ENCODE measurements around the gene ADGRB2.
A peak's percentile ranks its signal among the peaks of the same experiment; 100 is the strongest.

Gene ADGRB2

GRCh38 chr1:31683997-31684396 is 80.1 kb downstream of the ADGRB2 start:
- Histone ChIP-seq H3K4me3 (no peak overlapping the region), H3K9me3 (no peaks in the 10 kb centered on the region), H3K36me3 (peaks cover 0 to 88% (median 54%) of the 10 kb centered on the region in 3 donors), H3K4me1 (peaks cover 0 to 5% (median 2%) of the 10 kb centered on the region in 4 donors), H3K27ac (peak overlapping the region in 1 of 2 donors; percentile 21), H3K27me3 (no peaks in the 10 kb centered on the region)
- no peak for DNase-seq
- intact Hi-C loops (cut with DNase I; ENCODE audit: low total_unique reads) = no loop called here
- peak in 1 of 2 experiments; percentile 13 for TF ChIP-seq CTCF (IDR thresholded peaks at IDR 0.05)

GRCh38 chr1:31681415-31681814 is 82.7 kb downstream of the ADGRB2 start:
- Histone ChIP-seq H3K4me1 (peaks cover 0 to 5% (median 2%) of the 10 kb centered on the region in 4 donors), H3K4me3 (no peak overlapping the region), H3K27me3 (no peaks in the 10 kb centered on the region), H3K27ac (peak overlapping the region; percentile 58 to 69), H3K36me3 (peaks cover 0 to 89% (median 52%) of the 10 kb centered on the region in 3 donors), H3K9me3 (no peaks in the 10 kb centered on the region)
- peak; percentile 22 to 26 for TF ChIP-seq CTCF (IDR thresholded peaks at IDR 0.05)
- no peak for DNase-seq
- intact Hi-C loops (cut with DNase I; ENCODE audit: low total_unique reads) = no loop called here

- H3K36me3 ChIP-seq = peaks cover 0 to 74% (median 44%) of the 10 kb centered on the region in 3 donors
- H3K27me3 ChIP-seq = no peaks in the 10 kb centered on the region
- no peak for TF ChIP-seq CTCF (IDR thresholded peaks at IDR 0.05)
- H3K4me1 ChIP-seq = peaks cover 0 to 14% (median 8%) of the 10 kb centered on the region in 4 donors
- no peak overlapping the region for H3K27ac ChIP-seq
- intact Hi-C loops (cut with DNase I; ENCODE audit: low total_unique reads) = no loop called here
- no peaks in the 10 kb centered on the region for H3K9me3 ChIP-seq
- no peak for DNase-seq
- H3K4me3 ChIP-seq = no peak overlapping the region
These were observed 84.4 kb downstream of the ADGRB2 start for GRCh38 chr1:31679676-31680230.

GRCh38 chr1:31679091-31679490 is 85.0 kb downstream of the ADGRB2 start:
- intact Hi-C loops (cut with DNase I; ENCODE audit: low total_unique reads) = no loop called here
- no peaks in the 10 kb centered on the region for H3K27me3 ChIP-seq
- H3K9me3 ChIP-seq = no peaks in the 10 kb centered on the region
- H3K4me3 ChIP-seq = no peak overlapping the region
- peaks cover 0 to 17% (median 14%) of the 10 kb centered on the region in 4 donors for H3K4me1 ChIP-seq
- H3K36me3 ChIP-seq = peaks cover 0 to 71% (median 39%) of the 10 kb centered on the region in 3 donors
- no peak for DNase-seq
- TF ChIP-seq CTCF (IDR thresholded peaks at IDR 0.05) = no peak
- H3K27ac ChIP-seq = no peak overlapping the region

- no peak for DNase-seq
- peaks cover 0 to 18% (median 16%) of the 10 kb centered on the region in 4 donors for H3K4me1 ChIP-seq
- no peaks in the 10 kb centered on the region for H3K27me3 ChIP-seq
- no peak overlapping the region for H3K27ac ChIP-seq
- H3K36me3 ChIP-seq = peaks cover 0 to 70% (median 35%) of the 10 kb centered on the region in 3 donors
- H3K4me3 ChIP-seq = no peak overlapping the region
- no peak for TF ChIP-seq CTCF (IDR thresholded peaks at IDR 0.05)
- no peaks in the 10 kb centered on the region for H3K9me3 ChIP-seq
- intact Hi-C loops (cut with DNase I; ENCODE audit: low total_unique reads) = no loop called here
These were observed 85.5 kb downstream of the ADGRB2 start for GRCh38 chr1:31678681-31679080.

Measured in tibial artery (tissue), 4 donors.